K562 (cell line): ENCODE measurements around the gene ATOH8. TPM values are rescaled to one million over a fixed set of nuclear protein-coding genes. Genes with fewer than 3 reads are reported as not detected.

Source experiments
- BCOR ChIP-seq: fragments of 450-650 bp; IDR thresholded peaks from 2 replicates; pipeline ENCODE4 v1.6.1; 2016
- CREM ChIP-seq: IDR thresholded peaks from 2 replicates; pipeline ENCODE4 v1.6.1; 2014; ENCODE audit warnings: antibody characterized with exemption, low read depth
- ESRRA ChIP-seq: fragments of 450-650 bp; IDR thresholded peaks from 2 replicates; pipeline ENCODE4 v1.6.1; 2014; ENCODE audit warnings: low read depth, mild to moderate bottlenecking, moderate library complexity, borderline replicate concordance
- FOXA3 ChIP-seq, 2 experiments: fragments of 450-650 bp in 1 of 2; sonication (generic) in 1 of 2; formaldehyde crosslinking; IDR thresholded peaks in 1 of 2; conservative IDR thresholded peaks in 1 of 2; 2 replicates each; pipeline versions ENCODE4 v1.4.0 to v1.8.0; 2020 to 2022; ENCODE audit warnings: mild to moderate bottlenecking in 2 of 2, missing genetic modification reagents in 1 of 2
- JUND ChIP-seq, 2 experiments: IDR thresholded peaks; 2 replicates in 1 of 2; 3 replicates in 1 of 2; pipeline ENCODE4 v1.6.1; 2011; ENCODE audit warnings: borderline replicate concordance in 2 of 2, low read depth in 2 of 2, low read length in 2 of 2, improper control_type of control experiment in 1 of 2, missing biosample characterization in 1 of 2, missing genetic modification characterization in 1 of 2, missing genetic modification reagents in 1 of 2
- MTA1 ChIP-seq: fragments of 450-650 bp; IDR thresholded peaks from 2 replicates; pipeline ENCODE4 v1.6.1; 2017; ENCODE audit warnings: borderline replicate concordance
- polyA plus RNA-seq, 8 experiments: library from polyadenylated mRNA; depleted of rRNA in 4 of 8; stranded (reverse) in 5 of 8; unstranded in 3 of 8; fragments of >200 nt; fragmentation: Nextera tagmentation in 2 of 8; fragmentation: Illumina TruSeq in 1 of 8; extraction: Ambion mirVana in 2 of 8; extraction: Trizol in 1 of 8; gene quantifications; 2 replicates each; pipeline versions ENCODE4 v1.2.1 to v1.2.3, GENCODE V29; 2011 to 2014; ENCODE audit warnings: inconsistent platforms in 1 of 8, missing spikeins in 1 of 8
- total RNA-seq, 7 experiments: library from RNA; depleted of rRNA in 6 of 7; stranded (reverse); fragments of >200 nt in 6 of 7; fragmentation: Illumina TruSeq in 2 of 7; extraction: Trizol in 2 of 7; gene quantifications; 2 replicates each; pipeline versions ENCODE4 v1.2.1 to v1.2.3, GENCODE V29; 2011 to 2021; ENCODE audit warnings: low replicate concordance in 1 of 7
- TF ChIP-seq, protein P1 (sequence below), 3 experiments: IDR thresholded peaks in 2 of 3; conservative IDR thresholded peaks in 1 of 3; 2 replicates each; pipeline ENCODE4 v1.5.1; 2011 to 2012; ENCODE audit warnings: low read length in 3 of 3, mild to moderate bottlenecking in 3 of 3, control low read depth in 2 of 3, improper control_type of control experiment in 1 of 3, inconsistent platforms in 1 of 3, low read depth in 1 of 3, mixed read lengths in 1 of 3, moderate library complexity in 1 of 3; ENCODE audit not compliant: insufficient read depth in 2 of 3
- TF ChIP-seq, protein P2 (sequence below): fragments of 150-350 bp; IDR thresholded peaks from 2 replicates; pipeline ENCODE4 v1.6.1; 2014; ENCODE audit warnings: low read depth, mild to moderate bottlenecking, low read length, borderline replicate concordance
- TF ChIP-seq, protein P3 (sequence below): fragments of 250-450 bp; sonication (Bioruptor Pico); IDR thresholded peaks from 2 replicates; pipeline ENCODE4 v1.8.0; 2021; ENCODE audit warnings: borderline replicate concordance, mild to moderate bottlenecking, moderate library complexity; ENCODE audit not compliant: poor library complexity, severe bottlenecking
- TF ChIP-seq, protein P4 (sequence below): sonication (generic); formaldehyde crosslinking; IDR thresholded peaks from 2 replicates; pipeline ENCODE4 v1.8.1; 2023; ENCODE audit warnings: mild to moderate bottlenecking, missing genetic modification reagents
- TF ChIP-seq, protein P5 (sequence below): fragments of 250-450 bp; sonication (Bioruptor Pico); IDR thresholded peaks from 2 replicates; pipeline ENCODE4 v1.9.0; 2021; ENCODE audit warnings: mild to moderate bottlenecking, inconsistent platforms

ATOH8 gene
- total and polyA plus RNA-seq, 9 of the 15 experiments (the other 6 are each of a cell fraction or from before 2014, with no cell fraction given): not detected

DNA sequence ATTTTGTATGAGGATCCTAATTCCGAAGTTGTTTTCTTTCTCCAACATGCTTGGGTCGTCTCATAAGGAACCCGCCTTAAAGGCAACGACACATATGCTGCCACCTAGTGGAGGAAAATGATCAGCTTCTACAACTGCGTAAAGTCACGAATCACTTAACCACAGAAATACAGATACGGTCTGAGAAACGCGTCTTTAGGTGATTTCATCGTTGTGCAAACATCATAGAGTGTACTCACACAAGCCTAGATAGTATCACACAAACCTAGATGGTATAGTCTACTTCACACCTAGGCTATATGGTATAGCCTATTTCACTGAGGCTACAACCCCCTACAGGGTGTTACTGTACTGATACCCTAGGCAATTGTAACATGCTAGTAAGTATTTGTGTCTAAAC lies 46.5 kb upstream of the ATOH8 start (continued):
- peak; percentile 82; the same call in 1 of the 2 replicates for TF ChIP-seq ESRRA
- TF ChIP-seq FOXA3 (CRISPR knock-in tag; conservative IDR thresholded peaks at IDR 0.05 in 1 of 2, IDR thresholded peaks at IDR 0.05 in 1 of 2): peak in 1 of 2 experiments; percentile 96; a peak in 2 of 4 replicates
- TF ChIP-seq MTA1: 0 out of 2 replicates have a peak, but pooled peaks have one; percentile 41
- TF ChIP-seq, protein P1, sequence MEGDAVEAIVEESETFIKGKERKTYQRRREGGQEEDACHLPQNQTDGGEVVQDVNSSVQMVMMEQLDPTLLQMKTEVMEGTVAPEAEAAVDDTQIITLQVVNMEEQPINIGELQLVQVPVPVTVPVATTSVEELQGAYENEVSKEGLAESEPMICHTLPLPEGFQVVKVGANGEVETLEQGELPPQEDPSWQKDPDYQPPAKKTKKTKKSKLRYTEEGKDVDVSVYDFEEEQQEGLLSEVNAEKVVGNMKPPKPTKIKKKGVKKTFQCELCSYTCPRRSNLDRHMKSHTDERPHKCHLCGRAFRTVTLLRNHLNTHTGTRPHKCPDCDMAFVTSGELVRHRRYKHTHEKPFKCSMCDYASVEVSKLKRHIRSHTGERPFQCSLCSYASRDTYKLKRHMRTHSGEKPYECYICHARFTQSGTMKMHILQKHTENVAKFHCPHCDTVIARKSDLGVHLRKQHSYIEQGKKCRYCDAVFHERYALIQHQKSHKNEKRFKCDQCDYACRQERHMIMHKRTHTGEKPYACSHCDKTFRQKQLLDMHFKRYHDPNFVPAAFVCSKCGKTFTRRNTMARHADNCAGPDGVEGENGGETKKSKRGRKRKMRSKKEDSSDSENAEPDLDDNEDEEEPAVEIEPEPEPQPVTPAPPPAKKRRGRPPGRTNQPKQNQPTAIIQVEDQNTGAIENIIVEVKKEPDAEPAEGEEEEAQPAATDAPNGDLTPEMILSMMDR (IDR thresholded peaks at IDR 0.05 in 2 of 3, conservative IDR thresholded peaks at IDR 0.05 in 1 of 3; ENCODE audit: insufficient read depth in 2 of 3, low read depth in 1 of 3, low read length in 3 of 3): peak; percentile 82 to 92 (median 88)
- TF ChIP-seq CREM: peak; percentile 65; the same call in 1 of the 2 replicates
- TF ChIP-seq, protein P2, sequence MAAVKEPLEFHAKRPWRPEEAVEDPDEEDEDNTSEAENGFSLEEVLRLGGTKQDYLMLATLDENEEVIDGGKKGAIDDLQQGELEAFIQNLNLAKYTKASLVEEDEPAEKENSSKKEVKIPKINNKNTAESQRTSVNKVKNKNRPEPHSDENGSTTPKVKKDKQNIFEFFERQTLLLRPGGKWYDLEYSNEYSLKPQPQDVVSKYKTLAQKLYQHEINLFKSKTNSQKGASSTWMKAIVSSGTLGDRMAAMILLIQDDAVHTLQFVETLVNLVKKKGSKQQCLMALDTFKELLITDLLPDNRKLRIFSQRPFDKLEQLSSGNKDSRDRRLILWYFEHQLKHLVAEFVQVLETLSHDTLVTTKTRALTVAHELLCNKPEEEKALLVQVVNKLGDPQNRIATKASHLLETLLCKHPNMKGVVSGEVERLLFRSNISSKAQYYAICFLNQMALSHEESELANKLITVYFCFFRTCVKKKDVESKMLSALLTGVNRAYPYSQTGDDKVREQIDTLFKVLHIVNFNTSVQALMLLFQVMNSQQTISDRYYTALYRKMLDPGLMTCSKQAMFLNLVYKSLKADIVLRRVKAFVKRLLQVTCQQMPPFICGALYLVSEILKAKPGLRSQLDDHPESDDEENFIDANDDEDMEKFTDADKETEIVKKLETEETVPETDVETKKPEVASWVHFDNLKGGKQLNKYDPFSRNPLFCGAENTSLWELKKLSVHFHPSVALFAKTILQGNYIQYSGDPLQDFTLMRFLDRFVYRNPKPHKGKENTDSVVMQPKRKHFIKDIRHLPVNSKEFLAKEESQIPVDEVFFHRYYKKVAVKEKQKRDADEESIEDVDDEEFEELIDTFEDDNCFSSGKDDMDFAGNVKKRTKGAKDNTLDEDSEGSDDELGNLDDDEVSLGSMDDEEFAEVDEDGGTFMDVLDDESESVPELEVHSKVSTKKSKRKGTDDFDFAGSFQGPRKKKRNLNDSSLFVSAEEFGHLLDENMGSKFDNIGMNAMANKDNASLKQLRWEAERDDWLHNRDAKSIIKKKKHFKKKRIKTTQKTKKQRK: no peak
- TF ChIP-seq, protein P3, sequence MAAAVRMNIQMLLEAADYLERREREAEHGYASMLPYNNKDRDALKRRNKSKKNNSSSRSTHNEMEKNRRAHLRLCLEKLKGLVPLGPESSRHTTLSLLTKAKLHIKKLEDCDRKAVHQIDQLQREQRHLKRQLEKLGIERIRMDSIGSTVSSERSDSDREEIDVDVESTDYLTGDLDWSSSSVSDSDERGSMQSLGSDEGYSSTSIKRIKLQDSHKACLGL (CRISPR knock-in tag): no peak
- TF ChIP-seq, protein P4, sequence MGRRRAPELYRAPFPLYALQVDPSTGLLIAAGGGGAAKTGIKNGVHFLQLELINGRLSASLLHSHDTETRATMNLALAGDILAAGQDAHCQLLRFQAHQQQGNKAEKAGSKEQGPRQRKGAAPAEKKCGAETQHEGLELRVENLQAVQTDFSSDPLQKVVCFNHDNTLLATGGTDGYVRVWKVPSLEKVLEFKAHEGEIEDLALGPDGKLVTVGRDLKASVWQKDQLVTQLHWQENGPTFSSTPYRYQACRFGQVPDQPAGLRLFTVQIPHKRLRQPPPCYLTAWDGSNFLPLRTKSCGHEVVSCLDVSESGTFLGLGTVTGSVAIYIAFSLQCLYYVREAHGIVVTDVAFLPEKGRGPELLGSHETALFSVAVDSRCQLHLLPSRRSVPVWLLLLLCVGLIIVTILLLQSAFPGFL: no peak
- peak; percentile 71 for TF ChIP-seq JUND (IDR thresholded peaks at IDR 0.05; ENCODE audit: borderline replicate concordance, low read depth, low read length)
- peak; percentile 80 for TF ChIP-seq JUND (tag; IDR thresholded peaks at IDR 0.05; ENCODE audit: borderline replicate concordance, low read depth, low read length)
- 0 out of 2 replicates have a peak, but pooled peaks have one; percentile 11 for TF ChIP-seq BCOR
- TF ChIP-seq, protein P5, sequence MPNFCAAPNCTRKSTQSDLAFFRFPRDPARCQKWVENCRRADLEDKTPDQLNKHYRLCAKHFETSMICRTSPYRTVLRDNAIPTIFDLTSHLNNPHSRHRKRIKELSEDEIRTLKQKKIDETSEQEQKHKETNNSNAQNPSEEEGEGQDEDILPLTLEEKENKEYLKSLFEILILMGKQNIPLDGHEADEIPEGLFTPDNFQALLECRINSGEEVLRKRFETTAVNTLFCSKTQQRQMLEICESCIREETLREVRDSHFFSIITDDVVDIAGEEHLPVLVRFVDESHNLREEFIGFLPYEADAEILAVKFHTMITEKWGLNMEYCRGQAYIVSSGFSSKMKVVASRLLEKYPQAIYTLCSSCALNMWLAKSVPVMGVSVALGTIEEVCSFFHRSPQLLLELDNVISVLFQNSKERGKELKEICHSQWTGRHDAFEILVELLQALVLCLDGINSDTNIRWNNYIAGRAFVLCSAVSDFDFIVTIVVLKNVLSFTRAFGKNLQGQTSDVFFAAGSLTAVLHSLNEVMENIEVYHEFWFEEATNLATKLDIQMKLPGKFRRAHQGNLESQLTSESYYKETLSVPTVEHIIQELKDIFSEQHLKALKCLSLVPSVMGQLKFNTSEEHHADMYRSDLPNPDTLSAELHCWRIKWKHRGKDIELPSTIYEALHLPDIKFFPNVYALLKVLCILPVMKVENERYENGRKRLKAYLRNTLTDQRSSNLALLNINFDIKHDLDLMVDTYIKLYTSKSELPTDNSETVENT: no peak
